Vagina (tissue), 2 donors: ENCODE measurements around the gene RNF31.

ENCODE experiments used
- POLR2AphosphoS5 ChIP-seq, 2 donors: sonication (generic); formaldehyde crosslinking; IDR thresholded peaks; one replicate each; pipeline ENCODE4 v1.9.0; 2017; ENCODE audit warnings: antibody characterized with exemption in 2 of 2, mild to moderate bottlenecking in 2 of 2, low read depth in 1 of 2; ENCODE audit not compliant: insufficient read depth in 1 of 2
- TF ChIP-seq, protein P1 (sequence below), 3 experiments: fragments of 450-650 bp in 2 of 3; fragments of 200-600 bp in 1 of 3; sonication (generic) in 1 of 3; IDR thresholded peaks; one replicate each; pipeline ENCODE4 v1.5.1; 2017 to 2019; ENCODE audit warnings: antibody characterized with exemption in 3 of 3, mild to moderate bottlenecking in 2 of 3, moderate library complexity in 2 of 3

DNA sequence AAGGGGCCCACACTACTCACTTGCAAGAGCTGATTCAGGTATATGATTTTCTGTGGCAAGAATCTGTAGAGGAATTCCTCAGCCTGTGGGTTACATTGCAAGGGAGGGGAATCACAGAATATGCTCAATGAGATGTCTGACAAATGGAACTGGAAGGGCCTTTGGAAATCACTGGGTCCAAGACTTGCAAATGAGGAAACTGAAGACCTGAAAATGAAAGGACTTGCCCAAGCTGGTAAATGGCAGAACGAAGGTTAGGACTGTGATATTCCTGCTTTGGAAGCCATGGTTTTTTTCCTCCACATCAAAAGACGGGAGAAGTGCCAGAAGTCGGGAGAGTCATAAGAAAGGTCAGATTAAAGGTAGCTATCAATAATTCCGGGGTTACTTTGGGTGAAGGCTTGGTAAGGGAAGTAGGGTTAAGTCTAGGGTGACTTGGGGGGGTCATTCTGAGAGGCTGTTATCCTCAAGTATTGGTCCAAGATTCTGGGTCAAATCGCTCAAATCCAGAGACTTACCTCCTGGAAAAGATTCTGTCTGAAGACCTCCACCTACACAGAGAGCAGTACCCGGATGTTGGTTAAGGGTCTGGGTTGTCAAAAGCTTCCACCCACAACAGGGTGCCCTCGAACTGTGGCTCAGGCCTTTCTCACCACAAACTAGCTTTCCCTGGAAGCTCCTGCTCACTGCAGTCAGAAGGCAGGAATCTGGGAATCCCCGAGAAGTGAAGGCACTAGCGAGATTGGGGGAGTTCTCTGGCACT, 1.4 kb upstream of the RNF31 start:
- TF ChIP-seq, protein P1, sequence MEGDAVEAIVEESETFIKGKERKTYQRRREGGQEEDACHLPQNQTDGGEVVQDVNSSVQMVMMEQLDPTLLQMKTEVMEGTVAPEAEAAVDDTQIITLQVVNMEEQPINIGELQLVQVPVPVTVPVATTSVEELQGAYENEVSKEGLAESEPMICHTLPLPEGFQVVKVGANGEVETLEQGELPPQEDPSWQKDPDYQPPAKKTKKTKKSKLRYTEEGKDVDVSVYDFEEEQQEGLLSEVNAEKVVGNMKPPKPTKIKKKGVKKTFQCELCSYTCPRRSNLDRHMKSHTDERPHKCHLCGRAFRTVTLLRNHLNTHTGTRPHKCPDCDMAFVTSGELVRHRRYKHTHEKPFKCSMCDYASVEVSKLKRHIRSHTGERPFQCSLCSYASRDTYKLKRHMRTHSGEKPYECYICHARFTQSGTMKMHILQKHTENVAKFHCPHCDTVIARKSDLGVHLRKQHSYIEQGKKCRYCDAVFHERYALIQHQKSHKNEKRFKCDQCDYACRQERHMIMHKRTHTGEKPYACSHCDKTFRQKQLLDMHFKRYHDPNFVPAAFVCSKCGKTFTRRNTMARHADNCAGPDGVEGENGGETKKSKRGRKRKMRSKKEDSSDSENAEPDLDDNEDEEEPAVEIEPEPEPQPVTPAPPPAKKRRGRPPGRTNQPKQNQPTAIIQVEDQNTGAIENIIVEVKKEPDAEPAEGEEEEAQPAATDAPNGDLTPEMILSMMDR (IDR thresholded peaks at IDR 0.05): no peak
- no peak for TF ChIP-seq POLR2AphosphoS5 (IDR thresholded peaks at IDR 0.05; ENCODE audit: insufficient read depth in 1 of 2, low read depth in 1 of 2)
